Body of pancreas (tissue), 4 donors: ENCODE data around the gene SLC16A11. TPM values are rescaled to one million over a fixed set of nuclear protein-coding genes. Genes with fewer than 3 reads are reported as not detected.

Source experiments
- ATAC-seq: fragments of 150-250 bp; one replicate; pipeline ENCODE4 v1.9.1; 2016
- DNase-seq, 4 donors: peaks; one replicate each; pipeline ENCODE4 v3.0.0-alpha.2; 2019
- H3K27ac ChIP-seq, 4 donors: fragments of 200-600 bp; sonication (generic); 1 replicate in 3 of 4; 2 replicates in 1 of 4; pipeline versions ENCODE4 v1.5.1 to v1.6.1; 2016 to 2019; ENCODE audit warnings: mild to moderate bottlenecking in 1 of 4, mixed read lengths in 1 of 4, moderate library complexity in 1 of 4
- H3K27me3 ChIP-seq, 2 donors: fragments of 200-600 bp; sonication (generic); one replicate each; pipeline ENCODE4 v1.6.0; 2016; ENCODE audit warnings: mild to moderate bottlenecking in 1 of 2
- H3K36me3 ChIP-seq, 2 donors: fragments of 200-600 bp; sonication (generic); replicated peaks in 1 of 2; 2 replicates each; pipeline ENCODE4 v1.5.1; 2016; ENCODE audit warnings: low read depth in 2 of 2; ENCODE audit not compliant: insufficient read depth in 1 of 2
- H3K4me1 ChIP-seq: fragments of 200-600 bp; sonication (generic); one replicate; pipeline ENCODE4 v1.6.0; 2016
- H3K4me3 ChIP-seq, 2 donors: fragments of 200-600 bp; sonication (generic); 1 replicate in 1 of 2; 2 replicates in 1 of 2; pipeline ENCODE4 v1.5.1; 2016 to 2019
- H3K9me3 ChIP-seq, 3 donors: fragments of 200-600 bp; sonication (generic); 1 replicate in 2 of 3; 2 replicates in 1 of 3; pipeline ENCODE4 v1.5.1; 2016
- POLR2A ChIP-seq, 3 donors: fragments of 450-650 bp; IDR thresholded peaks; one replicate each; pipeline ENCODE4 v1.6.1; 2016; ENCODE audit warnings: antibody characterized with exemption in 3 of 3, mild to moderate bottlenecking in 2 of 3
- WGBS, 2 donors: methylation state at CpG; one replicate each; pipeline ENCODE4 v1.1.5; 2017; 5-methylcytosine and 5-hydroxymethylcytosine counted together
- intact Hi-C: fragments of 100-400 bp; cut with DNase I; formaldehyde crosslinking; loops from one replicate; pipeline ENCODE4 v1.15.1; 2023
- total RNA-seq, 2 donors: library from RNA; depleted of rRNA; stranded (reverse); fragments of >200 nt; gene quantifications; one replicate each; pipeline ENCODE4 v1.1.0, GENCODE V29; 2016
- TF ChIP-seq, protein P1 (sequence below), 7 experiments: fragments of 450-650 bp in 4 of 7; fragments of 200-600 bp in 3 of 7; sonication (generic) in 3 of 7; IDR thresholded peaks; one replicate each; pipeline ENCODE4 v1.5.1; 2016 to 2019; ENCODE audit warnings: antibody characterized with exemption in 7 of 7

The SLC16A11 gene
- total RNA-seq, 2 donors from 2014 or later, result 4.2 to 10.9 TPM

DNA sequence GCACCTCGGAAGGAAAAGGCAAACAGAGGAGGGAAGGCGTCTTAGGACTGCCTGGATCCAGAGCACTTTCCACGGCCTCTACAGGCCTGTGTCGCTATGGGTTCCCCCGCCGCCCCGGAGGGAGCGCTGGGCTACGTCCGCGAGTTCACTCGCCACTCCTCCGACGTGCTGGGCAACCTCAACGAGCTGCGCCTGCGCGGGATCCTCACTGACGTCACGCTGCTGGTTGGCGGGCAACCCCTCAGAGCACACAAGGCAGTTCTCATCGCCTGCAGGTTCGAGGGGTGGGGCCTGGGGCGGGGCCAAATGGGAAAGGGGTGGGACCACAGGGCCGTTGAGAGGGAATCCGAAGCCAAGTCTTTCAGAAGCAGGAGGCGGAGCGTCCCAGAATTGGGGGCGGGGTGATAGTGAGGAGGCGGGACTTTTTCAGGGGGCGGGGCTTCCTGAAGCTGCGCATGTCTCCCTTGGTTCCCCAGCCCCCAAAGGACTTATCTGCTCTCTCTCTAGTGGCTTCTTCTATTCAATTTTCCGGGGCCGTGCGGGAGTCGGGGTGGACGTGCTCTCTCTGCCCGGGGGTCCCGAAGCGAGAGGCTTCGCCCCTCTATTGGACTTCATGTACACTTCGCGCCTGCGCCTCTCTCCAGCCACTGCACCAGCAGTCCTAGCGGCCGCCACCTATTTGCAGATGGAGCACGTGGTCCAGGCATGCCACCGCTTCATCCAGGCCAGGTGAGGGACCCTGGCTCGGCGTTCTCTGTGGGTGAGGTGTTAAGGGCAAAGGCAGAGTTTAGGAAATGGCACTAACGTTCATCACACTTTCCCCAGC lies 20.1 kb downstream of the SLC16A11 start:
- peaks cover 31% of the 10 kb centered on the region for H3K4me1 ChIP-seq
- peak overlapping the region in 3 of 4 donors; percentile 40 to 70 (median 43) for H3K27ac ChIP-seq
- no peaks in the 10 kb centered on the region for H3K36me3 ChIP-seq
- 32 to 68% methylated on average over 25 to 51 of the region's 51 CpGs for WGBS, 2 donors
- peak in 2 of 3 donors; percentile 51 to 64 for TF ChIP-seq POLR2A (IDR thresholded peaks at IDR 0.05)
- TF ChIP-seq, protein P1, sequence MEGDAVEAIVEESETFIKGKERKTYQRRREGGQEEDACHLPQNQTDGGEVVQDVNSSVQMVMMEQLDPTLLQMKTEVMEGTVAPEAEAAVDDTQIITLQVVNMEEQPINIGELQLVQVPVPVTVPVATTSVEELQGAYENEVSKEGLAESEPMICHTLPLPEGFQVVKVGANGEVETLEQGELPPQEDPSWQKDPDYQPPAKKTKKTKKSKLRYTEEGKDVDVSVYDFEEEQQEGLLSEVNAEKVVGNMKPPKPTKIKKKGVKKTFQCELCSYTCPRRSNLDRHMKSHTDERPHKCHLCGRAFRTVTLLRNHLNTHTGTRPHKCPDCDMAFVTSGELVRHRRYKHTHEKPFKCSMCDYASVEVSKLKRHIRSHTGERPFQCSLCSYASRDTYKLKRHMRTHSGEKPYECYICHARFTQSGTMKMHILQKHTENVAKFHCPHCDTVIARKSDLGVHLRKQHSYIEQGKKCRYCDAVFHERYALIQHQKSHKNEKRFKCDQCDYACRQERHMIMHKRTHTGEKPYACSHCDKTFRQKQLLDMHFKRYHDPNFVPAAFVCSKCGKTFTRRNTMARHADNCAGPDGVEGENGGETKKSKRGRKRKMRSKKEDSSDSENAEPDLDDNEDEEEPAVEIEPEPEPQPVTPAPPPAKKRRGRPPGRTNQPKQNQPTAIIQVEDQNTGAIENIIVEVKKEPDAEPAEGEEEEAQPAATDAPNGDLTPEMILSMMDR (IDR thresholded peaks at IDR 0.05), result no peak
- DNase-seq (peak; percentile 92 to 94 (median 94)), ATAC-seq (peak; percentile 82)
- intact Hi-C loops, result loop anchor here (10.0 kb wide), 1 partner anchor 179 kb away; no protein-coding TSS in a partner anchor
- H3K27me3 ChIP-seq, result no peaks in the 10 kb centered on the region
- H3K4me3 ChIP-seq, result no peak overlapping the region
- H3K9me3 ChIP-seq, result no peaks in the 10 kb centered on the region

DNA sequence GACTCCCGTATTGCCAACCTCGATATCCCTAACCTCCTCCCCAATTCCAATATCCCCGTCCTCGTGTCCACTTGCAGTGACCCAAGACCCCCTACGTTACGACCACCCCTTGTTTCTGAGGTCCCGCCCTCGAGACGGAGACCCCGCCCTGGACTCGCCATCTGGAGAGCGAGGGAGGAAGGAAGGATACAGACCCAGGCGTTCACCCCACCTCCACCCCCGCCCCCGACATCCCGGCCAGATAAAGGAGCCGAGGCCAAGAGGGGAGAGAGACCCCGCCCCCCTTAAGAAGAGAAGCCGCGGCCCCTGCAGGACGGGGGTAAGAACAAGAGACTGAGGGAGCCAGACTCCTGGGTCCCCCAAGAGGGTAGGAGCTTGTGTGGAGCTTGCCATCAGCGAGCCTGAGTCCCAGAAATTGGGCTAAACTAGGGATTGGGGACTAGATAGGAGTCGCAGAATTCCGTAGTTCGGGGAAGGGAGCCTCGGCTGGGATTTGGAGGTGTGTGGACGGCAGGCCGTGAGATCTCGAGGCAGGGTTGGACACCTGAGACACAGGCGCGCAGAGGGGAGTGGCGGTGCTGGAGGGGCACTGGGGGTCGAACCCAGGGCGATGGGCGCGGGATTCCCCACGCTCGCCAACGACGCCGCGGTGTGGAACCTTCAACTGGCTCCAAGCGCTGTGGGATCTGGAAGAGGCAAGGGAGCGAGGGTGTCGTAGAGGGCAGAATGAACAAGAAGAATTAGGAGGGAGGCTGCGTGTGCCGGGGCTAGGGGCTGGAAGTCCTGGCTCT lies 20.9 kb downstream of the SLC16A11 start, which contains the start of gene BCL6B:
TSS of gene BCL6B (plus strand) at position 270 of the 791 bp plus-strand sequence. CDS start 622 bp downstream, outside the sequence.
- intact Hi-C loops, result loop anchor here (10.0 kb wide), 1 partner anchor 178 kb away; no protein-coding TSS in a partner anchor
- Histone ChIP-seq H3K36me3 (no peaks in the 10 kb centered on the region), H3K4me3 (no peak within 1 kb of the TSS), H3K27ac (peak within 1 kb of the TSS in 3 of 4 donors; percentile 40 to 70 (median 43)), H3K9me3 (no peaks in the 10 kb centered on the region), H3K4me1 (peaks cover 31% of the 10 kb centered on the region), H3K27me3 (no peaks in the 10 kb centered on the region)
- TF ChIP-seq POLR2A (IDR thresholded peaks at IDR 0.05), result no peak
- TF ChIP-seq, protein P1 (IDR thresholded peaks at IDR 0.05), result no peak
- DNase-seq (no peak), ATAC-seq (no peak)
- 12 to 17% methylated on average over 34 to 47 of the region's 47 CpGs for WGBS, 2 donors

DNA sequence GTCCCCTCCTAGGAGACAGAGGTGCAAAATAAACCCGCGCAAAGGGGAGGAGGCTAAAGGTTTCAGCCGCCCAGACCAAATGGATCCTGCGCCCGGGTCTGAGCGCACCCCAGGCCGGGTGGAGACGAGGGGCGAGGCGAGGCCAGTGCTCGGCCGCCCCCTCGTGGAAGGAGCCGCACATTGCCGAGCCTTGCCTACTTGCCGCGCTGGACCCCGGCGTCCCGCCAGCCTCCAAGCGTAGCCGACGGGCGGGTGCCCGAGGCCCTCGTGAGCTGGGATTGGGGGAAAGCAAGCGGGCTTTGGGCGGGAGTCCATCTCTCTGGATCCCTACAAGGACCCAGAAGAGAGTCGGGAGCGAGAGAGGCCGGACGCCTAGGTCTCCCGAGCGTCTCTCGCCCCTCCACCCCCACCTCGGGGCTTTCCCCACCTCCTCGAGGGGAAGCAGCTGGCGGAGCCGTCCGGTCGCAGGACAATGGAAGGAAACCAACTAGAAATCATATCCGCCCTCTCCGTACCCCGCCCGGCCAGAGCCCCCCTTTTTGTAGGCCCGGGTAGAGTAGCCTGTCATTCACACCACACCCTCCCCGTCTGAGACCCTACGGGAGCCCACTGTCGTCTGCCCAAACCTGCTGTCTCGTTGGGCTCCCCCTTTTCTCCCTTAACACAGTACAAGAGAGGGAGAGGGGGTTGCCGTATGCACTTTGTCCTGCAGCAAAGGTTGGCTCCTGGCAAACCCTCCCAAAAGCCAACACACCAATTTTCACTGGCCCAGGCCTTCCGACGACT lies 21.7 kb downstream of the SLC16A11 start:
- peak; percentile 74 to 84 (median 80) for DNase-seq
- ATAC-seq, result peak; percentile 70
- Histone ChIP-seq H3K9me3 (no peaks in the 10 kb centered on the region), H3K4me3 (no peak overlapping the region), H3K36me3 (no peaks in the 10 kb centered on the region), H3K27me3 (no peaks in the 10 kb centered on the region), H3K4me1 (peaks cover 31% of the 10 kb centered on the region), H3K27ac (peak overlapping the region in 3 of 4 donors; percentile 21 to 70 (median 43))
- intact Hi-C loops, result loop anchor here (10.0 kb wide), 1 partner anchor 177 kb away; no protein-coding TSS in a partner anchor
- TF ChIP-seq, protein P1 (IDR thresholded peaks at IDR 0.05), result peak; percentile 83 to 97 (median 92)
- TF ChIP-seq POLR2A (IDR thresholded peaks at IDR 0.05), result no peak
- WGBS, 2 donors, result 1 to 8% methylated on average over 13 to 53 of the region's 53 CpGs

DNA sequence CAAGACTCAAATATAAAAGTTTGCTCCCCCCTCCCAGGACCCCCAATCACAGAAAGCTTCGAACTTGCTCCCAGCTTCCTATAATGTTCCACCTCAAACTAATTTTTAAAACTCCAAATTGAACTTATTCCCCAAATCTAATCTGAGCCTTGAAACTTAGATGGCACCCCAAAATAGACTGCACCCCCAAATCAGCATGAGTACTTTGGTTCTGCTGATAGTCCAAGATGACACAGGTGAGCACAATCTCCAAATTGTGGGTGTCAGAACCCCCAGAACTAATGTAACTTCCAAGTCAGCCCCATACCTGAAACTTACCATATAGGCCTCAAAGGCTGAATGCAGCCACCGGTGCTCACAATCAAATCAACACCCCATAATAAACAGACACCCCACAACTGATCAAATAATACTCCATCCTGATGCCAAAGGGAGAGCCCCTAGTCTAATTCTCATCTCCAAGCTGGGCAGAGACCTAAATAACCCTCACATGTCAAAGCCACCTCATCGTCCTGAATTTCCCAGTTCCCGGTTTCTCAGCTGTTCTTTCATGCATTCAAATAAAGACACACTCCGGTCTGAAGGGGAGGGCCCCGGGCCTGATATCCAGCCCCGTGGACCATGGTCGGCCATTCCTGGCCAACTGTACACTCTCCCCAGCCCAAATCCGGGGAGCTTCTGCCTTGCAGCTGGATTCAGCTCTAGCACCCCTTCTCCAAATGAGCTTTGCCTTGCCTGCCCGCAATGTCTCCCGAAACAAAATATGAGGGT lies 22.8 kb downstream of the SLC16A11 start:
- 62 to 65% methylated on average over 11 of the region's 11 CpGs for WGBS, 2 donors
- Histone ChIP-seq H3K9me3 (no peaks in the 10 kb centered on the region), H3K27me3 (no peaks in the 10 kb centered on the region), H3K36me3 (no peaks in the 10 kb centered on the region), H3K4me3 (no peak overlapping the region), H3K4me1 (peaks cover 31% of the 10 kb centered on the region), H3K27ac (peak overlapping the region in 2 of 4 donors; percentile 2 to 70)
- DNase-seq (no peak), ATAC-seq (no peak)
- intact Hi-C loops, result loop anchor here (10.0 kb wide), 1 partner anchor 176 kb away; no protein-coding TSS in a partner anchor
- TF ChIP-seq, protein P1 (IDR thresholded peaks at IDR 0.05), result no peak
- TF ChIP-seq POLR2A (IDR thresholded peaks at IDR 0.05), result no peak
